Smooth muscle cell (in vitro differentiated cells): ENCODE data around the gene TNFRSF8. TPM values are rescaled to one million over a fixed set of nuclear protein-coding genes. Genes with fewer than 3 reads are reported as not detected.

Experiments
- DNase-seq: peaks from one replicate; lab custom pipeline; 2025; ENCODE audit not compliant: unreplicated experiment; lab: John Stamatoyannopoulos, UW
- H2AFZ ChIP-seq: fragments of 200-600 bp; sonication (generic); 2 replicates; pipeline ENCODE4 v1.6.0; 2016; ENCODE audit warnings: antibody characterized with exemption, low read depth, mild to moderate bottlenecking
- H3F3A ChIP-seq: fragments of 200-600 bp; sonication (generic); 2 replicates; pipeline ENCODE4 v1.6.0; 2017; ENCODE audit warnings: antibody characterized with exemption, low read depth
- H3K27ac ChIP-seq: fragments of 200-600 bp; sonication (generic); 2 replicates; pipeline ENCODE4 v1.5.1; 2016; ENCODE audit warnings: low read depth, mild to moderate bottlenecking
- H3K27me3 ChIP-seq: fragments of 200-600 bp; sonication (generic); 2 replicates; pipeline ENCODE4 v1.6.1; 2016; ENCODE audit warnings: low read depth, mild to moderate bottlenecking
- H3K36me3 ChIP-seq: fragments of 200-600 bp; sonication (generic); 2 replicates; pipeline ENCODE4 v1.5.1; 2016; ENCODE audit warnings: low read depth
- H3K4me1 ChIP-seq: fragments of 200-600 bp; sonication (generic); 2 replicates; pipeline ENCODE4 v1.5.1; 2016; ENCODE audit warnings: low read depth
- H3K4me2 ChIP-seq: fragments of 200-600 bp; sonication (generic); 2 replicates; pipeline ENCODE4 v1.6.0; 2016; ENCODE audit warnings: mild to moderate bottlenecking
- H3K4me3 ChIP-seq: fragments of 200-600 bp; sonication (generic); 2 replicates; pipeline ENCODE4 v1.5.1; 2016; ENCODE audit warnings: mild to moderate bottlenecking
- H3K79me2 ChIP-seq: fragments of 200-600 bp; sonication (generic); 2 replicates; pipeline ENCODE4 v1.6.0; 2016; ENCODE audit warnings: low read depth, mild to moderate bottlenecking
- H3K9ac ChIP-seq: fragments of 200-600 bp; sonication (generic); 2 replicates; pipeline ENCODE4 v1.6.0; 2016; ENCODE audit warnings: low read depth
- H3K9me3 ChIP-seq: fragments of 200-600 bp; sonication (generic); replicated peaks from 2 replicates; pipeline ENCODE4 v1.5.1; 2016; ENCODE audit warnings: low read depth
- H4K20me1 ChIP-seq: fragments of 200-600 bp; sonication (generic); 2 replicates; pipeline ENCODE4 v1.6.0; 2016; ENCODE audit warnings: low read depth
- CTCF ChIP-seq: fragments of 200-600 bp; sonication (generic); IDR thresholded peaks from 2 replicates; pipeline ENCODE4 v1.5.1; 2017; ENCODE audit warnings: borderline replicate concordance, mild to moderate bottlenecking, antibody characterized with exemption; ENCODE audit not compliant: insufficient read depth, poor library complexity, severe bottlenecking
- WGBS: methylation state at CpG from one replicate; pipeline ENCODE4 v1.1.7; 2016; ENCODE audit warnings: low lambda C conversion rate; 5-methylcytosine and 5-hydroxymethylcytosine counted together
- polyA plus RNA-seq: library from polyadenylated mRNA; unstranded; fragments of >200 nt; fragmentation: Nextera tagmentation; extraction: Ambion mirVana; gene quantifications from 2 replicates; pipeline ENCODE4 v1.2.1, GENCODE V29; 2016
- total RNA-seq: library from RNA; depleted of rRNA; stranded (reverse); fragments of >200 nt; gene quantifications from 2 replicates; pipeline ENCODE4 v1.2.3, GENCODE V29; 2014

TNFRSF8 gene
- total and polyA plus RNA-seq, 2 experiments from 2014 or later: 0.54 to 1.3 TPM

DNA sequence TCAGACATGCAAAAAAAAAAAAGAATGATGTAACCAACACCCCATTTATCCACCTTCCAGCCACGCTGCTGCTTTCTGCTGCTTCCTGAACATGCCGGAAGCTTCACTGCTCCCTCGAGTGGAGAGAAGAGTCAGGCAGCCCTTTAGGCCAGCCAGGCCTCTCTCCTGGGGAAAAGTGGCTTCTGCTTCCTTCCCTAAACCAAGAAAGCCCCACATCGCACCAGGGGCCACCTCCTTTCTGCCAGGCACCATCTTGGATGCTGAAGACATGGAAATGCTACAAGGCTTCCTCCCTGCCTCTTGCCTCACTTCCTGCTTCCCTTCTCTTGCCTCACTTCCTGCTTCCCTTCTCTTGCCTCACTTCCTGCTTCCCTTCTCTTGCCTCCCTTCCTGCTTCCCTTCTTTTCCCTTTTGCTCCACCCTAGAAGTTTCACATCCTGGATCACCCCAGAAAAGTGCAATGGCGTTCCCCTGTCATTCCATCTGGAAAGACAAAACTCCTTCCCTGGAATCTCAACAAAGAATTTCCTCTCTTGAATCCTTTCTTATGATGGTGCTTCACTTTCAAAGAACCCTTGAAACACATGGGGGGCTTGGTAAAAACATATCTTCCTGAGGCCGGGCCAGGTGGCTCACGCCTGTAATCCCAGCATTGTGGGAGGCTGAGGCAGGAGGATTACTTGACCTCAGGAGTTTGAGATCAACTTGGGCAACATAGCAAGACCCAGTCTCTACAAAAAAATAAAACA, 18.7 kb downstream of the TNFRSF8 start:
- H3K4me3 ChIP-seq: no peak overlapping the region
- no peak overlapping the region for H3K27ac ChIP-seq
- H3F3A ChIP-seq: peaks cover under 1% of the 10 kb centered on the region
- H3K36me3 ChIP-seq: no peaks in the 10 kb centered on the region
- TF ChIP-seq CTCF: no peak
- H3K79me2 ChIP-seq: no peaks in the 10 kb centered on the region
- H2AFZ ChIP-seq: no peak overlapping the region
- no peaks in the 10 kb centered on the region for H3K27me3 ChIP-seq
- 96% methylated on average over 7 of the region's 7 CpGs for WGBS
- H3K4me2 ChIP-seq: no peak overlapping the region
- H3K9me3 ChIP-seq: no peaks in the 10 kb centered on the region
- DNase-seq: no peak
- H3K4me1 ChIP-seq: peaks cover 6% of the 10 kb centered on the region
- H3K9ac ChIP-seq: no peak overlapping the region
- H4K20me1 ChIP-seq: no peaks in the 10 kb centered on the region

- H3K36me3 ChIP-seq: no peaks in the 10 kb centered on the region
- no peaks in the 10 kb centered on the region for H3F3A ChIP-seq
- H3K4me2 ChIP-seq: no peak overlapping the region
- H3K27me3 ChIP-seq: no peaks in the 10 kb centered on the region
- H2AFZ ChIP-seq: no peak overlapping the region
- H3K4me1 ChIP-seq: peaks cover 6% of the 10 kb centered on the region
- no peak for DNase-seq
- no peaks in the 10 kb centered on the region for H4K20me1 ChIP-seq
- no peak for TF ChIP-seq CTCF
- no peaks in the 10 kb centered on the region for H3K79me2 ChIP-seq
- H3K9ac ChIP-seq: no peak overlapping the region
- no peaks in the 10 kb centered on the region for H3K9me3 ChIP-seq
- WGBS: 100% methylated on average over 4 of the region's 4 CpGs
- H3K27ac ChIP-seq: no peak overlapping the region
- no peak overlapping the region for H3K4me3 ChIP-seq
Measured at GRCh38 chr1:12082988-12083387, 19.9 kb downstream of the TNFRSF8 start.

DNA sequence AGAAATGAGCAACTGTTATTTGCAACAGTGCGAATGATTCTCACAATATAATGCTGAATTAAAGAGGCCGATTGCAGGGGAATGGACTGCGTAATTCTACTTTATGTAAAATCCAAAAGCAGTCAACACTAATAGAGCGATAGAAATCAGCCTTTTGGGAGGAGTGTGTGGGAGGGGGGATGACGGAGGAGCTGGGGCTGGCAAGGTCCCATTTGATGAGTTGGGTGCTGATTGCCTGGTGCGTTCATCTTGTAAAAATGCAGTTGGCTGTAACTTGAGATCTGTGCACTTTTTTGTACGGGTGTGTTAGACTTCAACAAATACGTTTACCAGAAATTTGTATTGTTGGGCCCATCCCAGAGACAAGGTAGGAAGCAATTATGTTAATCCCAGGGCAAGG, 20.7 kb downstream of the TNFRSF8 start:
- Histone ChIP-seq H3K9ac (no peak overlapping the region), H3K4me3 (no peak overlapping the region), H3F3A (no peaks in the 10 kb centered on the region), H3K36me3 (no peaks in the 10 kb centered on the region), H3K4me1 (peaks cover 6% of the 10 kb centered on the region), H3K79me2 (no peaks in the 10 kb centered on the region), H2AFZ (no peak overlapping the region), H3K4me2 (no peak overlapping the region), H3K27ac (no peak overlapping the region), H3K27me3 (no peaks in the 10 kb centered on the region), H4K20me1 (no peaks in the 10 kb centered on the region), H3K9me3 (no peaks in the 10 kb centered on the region)
- DNase-seq: no peak
- 63% methylated on average over 8 of the region's 8 CpGs for WGBS
- no peak for TF ChIP-seq CTCF
